Testis (tissue), 2 donors: ENCODE results near the gene FIGNL1.

Experiments
- CTCF ChIP-seq, 3 experiments: fragments of 450-650 bp in 2 of 3; fragments of 200-600 bp in 1 of 3; sonication (generic) in 1 of 3; IDR thresholded peaks; one replicate each; pipeline ENCODE4 v1.5.1; 2016 to 2019; ENCODE audit warnings: antibody characterized with exemption in 3 of 3, mild to moderate bottlenecking in 2 of 3, moderate library complexity in 1 of 3
- POLR2A ChIP-seq: fragments of 450-650 bp; IDR thresholded peaks from one replicate; pipeline ENCODE4 v1.6.1; 2017; ENCODE audit warnings: antibody characterized with exemption, mild to moderate bottlenecking, moderate library complexity

- TF ChIP-seq CTCF (IDR thresholded peaks at IDR 0.05), result no peak
- no peak for TF ChIP-seq POLR2A
Observed at GRCh38 chr7:50480797-50481196, 30.6 kb upstream of the FIGNL1 start.
